ENCODE data around the gene STYXL2. TPM values are rescaled to one million over a fixed set of nuclear protein-coding genes. Genes with fewer than 3 reads are reported as not detected.

STYXL2 gene
- total RNA-seq, 2 experiments from 2014 or later: not detected

- Histone ChIP-seq H3K9me3 (ENCODE audit: low read length) (no peaks in the 10 kb centered on the region), H3K79me2 (ENCODE audit: insufficient read depth, low read depth, low read length) (no peaks in the 10 kb centered on the region), H3K9me2 (ENCODE audit: insufficient read depth, low read length) (no peaks in the 10 kb centered on the region), H3K4me3 (ENCODE audit: low read depth, low read length, poor library complexity, severe bottlenecking) (no peak overlapping the region), H2AFZ (ENCODE audit: low read length) (no peak overlapping the region), H3K27ac (ENCODE audit: low read depth, low read length, poor library complexity, severe bottlenecking) (no peak overlapping the region), H3K4me1 (ENCODE audit: insufficient read depth, low read length, poor library complexity, severe bottlenecking) (peaks cover 7% of the 10 kb centered on the region), H4K20me1 (ENCODE audit: insufficient read depth, low read length) (no peaks in the 10 kb centered on the region), H3K4me2 (ENCODE audit: low read length) (no peak overlapping the region), H3K36me3 (ENCODE audit: insufficient read depth, low read length) (no peaks in the 10 kb centered on the region)
- no TSS peak for BruUV-seq (replicated peaks)
- TF ChIP-seq EZH2phosphoT487 (IDR thresholded peaks at IDR 0.05; ENCODE audit: borderline replicate concordance, low read depth, low read length) (no peak), CTCF (conservative IDR thresholded peaks at IDR 0.05; ENCODE audit: low read length) (no peak)
- ChIA-PET POLR2A (interaction anchor here (0.6 to 2.8 kb wide), 5 partner anchors 151 to 1243 kb away, joined by 3 to 9 read pairs (median 5); partner anchors contain the start of gene TADA1), CTCF (ENCODE audit: unreplicated experiment) (interaction anchor here (0.7 to 6.5 kb wide), 2 partner anchors 151 to 160 kb away, joined by 3 to 105 read pairs; no protein-coding TSS in a partner anchor)
- intact Hi-C loops (cut with micrococcal nuclease; ENCODE audit: unreplicated experiment): no loop called here
- DNase-seq (ENCODE audit: low spot score): no peak
Observed at GRCh38 chr1:167061073-167061464, 32.8 kb upstream of the STYXL2 start.

GRCh38 chr1:167064621-167065020, 29.3 kb upstream of the STYXL2 start:
- H2AFZ ChIP-seq (ENCODE audit: low read length): no peak overlapping the region
- no peaks in the 10 kb centered on the region for H3K79me2 ChIP-seq (ENCODE audit: insufficient read depth, low read depth, low read length)
- no peak for TF ChIP-seq CTCF (conservative IDR thresholded peaks at IDR 0.05; ENCODE audit: low read length)
- TF ChIP-seq EZH2phosphoT487 (IDR thresholded peaks at IDR 0.05; ENCODE audit: borderline replicate concordance, low read depth, low read length): no peak
- no peak overlapping the region for H3K4me2 ChIP-seq (ENCODE audit: low read length)
- no peak overlapping the region for H3K27ac ChIP-seq (ENCODE audit: low read depth, low read length, poor library complexity, severe bottlenecking)
- intact Hi-C loops (cut with micrococcal nuclease; ENCODE audit: unreplicated experiment): no loop called here
- BruUV-seq (replicated peaks): no TSS peak
- H3K4me3 ChIP-seq (ENCODE audit: low read depth, low read length, poor library complexity, severe bottlenecking): no peak overlapping the region
- POLR2A ChIA-PET: interaction anchor here (1.2 to 1.3 kb wide), 2 partner anchors 155 to 383 kb away, joined by 3 read pairs; no protein-coding TSS in a partner anchor
- no peaks in the 10 kb centered on the region for H3K4me1 ChIP-seq (ENCODE audit: insufficient read depth, low read length, poor library complexity, severe bottlenecking)
- DNase-seq (ENCODE audit: low spot score): no peak
- H4K20me1 ChIP-seq (ENCODE audit: insufficient read depth, low read length): no peaks in the 10 kb centered on the region
- H3K9me3 ChIP-seq (ENCODE audit: low read length): no peaks in the 10 kb centered on the region
- no peaks in the 10 kb centered on the region for H3K9me2 ChIP-seq (ENCODE audit: insufficient read depth, low read length)
- no peaks in the 10 kb centered on the region for H3K36me3 ChIP-seq (ENCODE audit: insufficient read depth, low read length)
- CTCF ChIA-PET (ENCODE audit: unreplicated experiment): interaction anchor here (1.5 kb wide), 1 partner anchor 155 kb away, joined by 6 read pairs; no protein-coding TSS in a partner anchor

- Histone ChIP-seq H3K4me2 (ENCODE audit: low read length) (no peak overlapping the region), H3K79me2 (ENCODE audit: insufficient read depth, low read depth, low read length) (no peaks in the 10 kb centered on the region), H4K20me1 (ENCODE audit: insufficient read depth, low read length) (no peaks in the 10 kb centered on the region), H3K9me3 (ENCODE audit: low read length) (no peaks in the 10 kb centered on the region), H3K36me3 (ENCODE audit: insufficient read depth, low read length) (no peaks in the 10 kb centered on the region), H3K4me3 (ENCODE audit: low read depth, low read length, poor library complexity, severe bottlenecking) (no peak overlapping the region), H2AFZ (ENCODE audit: low read length) (no peak overlapping the region), H3K27ac (ENCODE audit: low read depth, low read length, poor library complexity, severe bottlenecking) (no peak overlapping the region), H3K9me2 (ENCODE audit: insufficient read depth, low read length) (no peaks in the 10 kb centered on the region), H3K4me1 (ENCODE audit: insufficient read depth, low read length, poor library complexity, severe bottlenecking) (no peaks in the 10 kb centered on the region)
- TF ChIP-seq EZH2phosphoT487 (IDR thresholded peaks at IDR 0.05; ENCODE audit: borderline replicate concordance, low read depth, low read length) (no peak), CTCF (conservative IDR thresholded peaks at IDR 0.05; ENCODE audit: low read length) (no peak)
- BruUV-seq (replicated peaks): no TSS peak
- ChIA-PET CTCF (ENCODE audit: unreplicated experiment) (interaction anchor here (1.0 kb wide), 1 partner anchor 156 kb away, joined by 3 read pairs; no protein-coding TSS in a partner anchor), POLR2A (no interaction called here)
- DNase-seq (ENCODE audit: low spot score): no peak
- intact Hi-C loops (cut with micrococcal nuclease; ENCODE audit: unreplicated experiment): no loop called here
Observed at GRCh38 chr1:167065471-167065870, 28.4 kb upstream of the STYXL2 start.
